T-cell (primary cell): ENCODE results near the gene MED26. TPM values are rescaled to one million over a fixed set of nuclear protein-coding genes. Genes with fewer than 3 reads are reported as not detected.

Experiments
- ATAC-seq, 4 experiments: fragments of 200-7000 bp in 3 of 4; fragments of 150-1000 bp in 1 of 4; cut with Tn5 transposase; replicated peaks in 1 of 4; 1 replicate in 3 of 4; 2 replicates in 1 of 4; pipeline ENCODE4 v1.10.0; 2021; ENCODE audit warnings: moderate library complexity in 3 of 4, mild to moderate bottlenecking in 2 of 4, moderate number of reproducible peaks in 1 of 4
- CTCF ChIA-PET, 2 donors: fragments of 300-600 bp; sonication (Branson Sonifier 250); formaldehyde crosslinking; loops; one replicate each; lab custom pipeline; 2022; ENCODE audit warnings: antibody characterized with exemption in 2 of 2; lab: Charles Lee
- POLR2A ChIA-PET, 2 donors: fragments of 300-600 bp; sonication (Branson Sonifier 250); formaldehyde crosslinking; loops; one replicate each; lab custom pipeline; 2022; ENCODE audit warnings: antibody characterized with exemption in 2 of 2; lab: Charles Lee
- DNase-seq, 35 experiments: peaks; one replicate each; pipeline versions ENCODE4 v3.0.0 to v3.0.0-alpha.2; 2013 to 2023
- H3K27ac ChIP-seq: one replicate; pipeline ENCODE4 v1.5.1; 2013; ENCODE audit warnings: low read length
- H3K27me3 ChIP-seq, 2 experiments: replicated peaks in 1 of 2; 1 replicate in 1 of 2; 2 replicates in 1 of 2; pipeline versions ENCODE4 v1.6.1 to v1.7.0; 2013; ENCODE audit warnings: low read length in 1 of 2, mixed read lengths in 1 of 2; ENCODE audit not compliant: control insufficient read depth in 2 of 2, insufficient read depth in 2 of 2; ENCODE audit errors: extremely low read depth in 1 of 2
- H3K36me3 ChIP-seq, 2 donors: 1 replicate in 1 of 2; 2 replicates in 1 of 2; pipeline versions ENCODE4 v1.6.1 to v1.7.0; 2013; ENCODE audit warnings: low read length in 1 of 2; ENCODE audit not compliant: control insufficient read depth in 2 of 2, insufficient read depth in 1 of 2; ENCODE audit errors: extremely low read depth in 1 of 2
- H3K4me1 ChIP-seq, 2 experiments: 1 replicate in 1 of 2; 2 replicates in 1 of 2; pipeline versions ENCODE4 v1.6.1 to v1.7.0; 2013; ENCODE audit warnings: low read length in 2 of 2, mixed read lengths in 1 of 2; ENCODE audit not compliant: insufficient read depth in 2 of 2, control insufficient read depth in 1 of 2; ENCODE audit errors: extremely low read depth in 1 of 2
- H3K4me3 ChIP-seq, 2 donors: 1 replicate in 1 of 2; 2 replicates in 1 of 2; pipeline versions ENCODE4 v1.5.1 to v1.7.0; 2013; ENCODE audit warnings: mild to moderate bottlenecking in 2 of 2, low read length in 1 of 2, moderate library complexity in 1 of 2; ENCODE audit not compliant: control insufficient read depth in 1 of 2; ENCODE audit errors: extremely low read depth in 1 of 2
- H3K9me3 ChIP-seq: 2 replicates; pipeline ENCODE4 v1.7.0; 2013
- H3K27ac Mint-ChIP-seq, 2 donors: one replicate each; pipeline ENCODE4 v1.8.0; 2020 to 2021; ENCODE audit warnings: mild to moderate bottlenecking in 2 of 2, mixed read lengths in 2 of 2
- H3K27me3 Mint-ChIP-seq, 2 donors: one replicate each; pipeline ENCODE4 v1.8.0; 2021 to 2022; ENCODE audit warnings: mixed read lengths in 2 of 2
- H3K36me3 Mint-ChIP-seq: one replicate; pipeline ENCODE4 v1.8.0; 2021; ENCODE audit warnings: mixed read lengths
- H3K4me1 Mint-ChIP-seq, 3 donors: one replicate each; pipeline ENCODE4 v1.8.0; 2020 to 2022; ENCODE audit warnings: mixed read lengths in 3 of 3, mild to moderate bottlenecking in 1 of 3
- H3K4me3 Mint-ChIP-seq, 3 donors: one replicate each; pipeline ENCODE4 v1.8.0; 2020 to 2022; ENCODE audit warnings: mild to moderate bottlenecking in 3 of 3, mixed read lengths in 3 of 3, moderate library complexity in 3 of 3
- H3K9me3 Mint-ChIP-seq, 3 donors: one replicate each; pipeline ENCODE4 v1.8.0; 2020 to 2022; ENCODE audit warnings: mixed read lengths in 3 of 3
- WGBS: methylation state at CpG from one replicate; pipeline ENCODE4 v1.1.5; 2013; ENCODE audit warnings: missing lambda C conversion rate; ENCODE audit not compliant: insufficient coverage; 5-methylcytosine and 5-hydroxymethylcytosine counted together
- total RNA-seq, 35 experiments: library from RNA in 6 of 35; stranded (reverse) in 6 of 35; fragments of 120-200 nt in 1 of 35; gene quantifications; one replicate each; pipeline versions ENCODE4 v1.2.1 to v1.2.4 and lab custom pipeline; 2013 to 2026

The MED26 gene
- total RNA-seq, 5 donors from 2014 or later (not counting 1 experiment from before 2014, with no cell fraction given): 14.7 to 42.0 (median 21.1) TPM

DNA sequence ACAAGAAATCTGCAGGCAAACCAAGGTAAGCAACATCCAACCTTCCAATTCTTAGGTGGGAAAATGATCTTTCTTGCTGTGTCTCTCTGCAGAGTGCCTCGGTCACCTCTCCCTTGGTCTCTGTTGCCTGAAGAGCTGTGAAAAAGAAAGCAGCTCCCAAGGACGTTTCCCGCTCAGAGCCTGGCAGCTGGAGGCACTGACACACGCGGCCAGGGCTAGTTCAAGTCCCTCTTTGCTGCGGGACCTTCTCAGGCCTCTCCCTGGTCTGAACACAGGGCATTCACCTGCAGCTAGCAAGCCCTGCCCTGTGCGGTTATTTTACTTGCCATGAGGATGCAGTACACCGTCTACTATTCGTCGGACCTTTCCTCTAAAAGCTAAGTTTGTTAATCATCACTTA lies 3.8 kb downstream of the MED26 start:
- 94% methylated on average over 10 of the region's 10 CpGs for WGBS
- H3K36me3 Mint-ChIP-seq: peaks cover 4% of the 10 kb centered on the region
- Histone ChIP-seq H3K27ac (no peak overlapping the region), H3K4me1 (peaks cover 14 to 55% of the 10 kb centered on the region in 2 experiments), H3K27me3 (no peaks in the 10 kb centered on the region), H3K9me3 (no peaks in the 10 kb centered on the region), H3K4me3 (no peak overlapping the region), H3K36me3 (peaks cover 6 to 25% of the 10 kb centered on the region in 2 donors)
- H3K4me1 Mint-ChIP-seq: peaks cover 74 to 79% (median 77%) of the 10 kb centered on the region in 3 donors
- DNase-seq (no peak), ATAC-seq (no peak)
- H3K4me3 Mint-ChIP-seq: no peak overlapping the region
- ChIA-PET CTCF (interaction anchor here in 1 of 2 donors (0.5 to 0.7 kb wide), 2 partner anchors 11 to 119 kb away, joined by 3 to 4 read pairs; no protein-coding TSS in a partner anchor), POLR2A (interaction anchor here (0.6 to 0.7 kb wide), 3 partner anchors 23 to 1120 kb away, joined by 3 to 7 read pairs (median 6); no protein-coding TSS in a partner anchor)
- H3K9me3 Mint-ChIP-seq: no peaks in the 10 kb centered on the region
- H3K27ac Mint-ChIP-seq: no peak overlapping the region
- no peaks in the 10 kb centered on the region for H3K27me3 Mint-ChIP-seq

DNA sequence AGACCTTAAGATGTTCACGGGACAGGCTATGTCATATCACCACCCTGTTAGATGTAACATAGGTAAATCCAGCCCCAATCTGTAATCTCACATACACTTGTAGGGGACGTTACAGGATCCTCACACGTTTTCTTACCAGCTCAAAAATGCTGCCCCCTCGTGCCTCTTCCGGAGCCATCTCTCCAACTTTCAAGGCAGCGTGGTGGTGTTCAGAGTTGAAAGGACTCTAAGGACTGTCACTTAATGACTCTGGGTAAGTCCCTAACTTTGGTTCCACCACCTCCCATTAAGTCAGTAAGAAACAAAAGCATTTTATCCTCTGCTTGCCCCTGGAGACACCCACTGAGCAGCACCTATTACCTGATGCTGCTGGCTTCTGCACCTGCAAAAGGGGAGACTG lies 4.4 kb downstream of the MED26 start:
- no peak for DNase-seq
- no peak overlapping the region for H3K27ac ChIP-seq
- Mint-ChIP-seq H3K4me3 (no peak overlapping the region), H3K9me3 (no peaks in the 10 kb centered on the region), H3K27me3 (no peaks in the 10 kb centered on the region), H3K4me1 (peaks cover 76 to 80% (median 80%) of the 10 kb centered on the region in 3 donors), H3K36me3 (peaks cover 4% of the 10 kb centered on the region), H3K27ac (no peak overlapping the region)
- ChIA-PET CTCF (no interaction called here), POLR2A (no interaction called here)
- H3K4me1 ChIP-seq: peaks cover 13 to 49% of the 10 kb centered on the region in 2 experiments
- no peaks in the 10 kb centered on the region for H3K9me3 ChIP-seq
- H3K36me3 ChIP-seq: peaks cover 6 to 25% of the 10 kb centered on the region in 2 donors
- H3K4me3 ChIP-seq: no peak overlapping the region
- WGBS: 60% methylated on average over 1 of the region's 6 CpGs
- ATAC-seq: no peak
- H3K27me3 ChIP-seq: no peaks in the 10 kb centered on the region

GRCh38 chr19:16623066-16623465 lies 4.9 kb downstream of the MED26 start:
- Histone ChIP-seq H3K36me3 (peaks cover 6 to 25% of the 10 kb centered on the region in 2 donors), H3K27me3 (no peaks in the 10 kb centered on the region), H3K9me3 (no peaks in the 10 kb centered on the region), H3K4me1 (peaks cover 13 to 53% of the 10 kb centered on the region in 2 experiments), H3K27ac (no peak overlapping the region), H3K4me3 (no peak overlapping the region)
- Mint-ChIP-seq H3K4me1 (peaks cover 81 to 84% (median 83%) of the 10 kb centered on the region in 3 donors), H3K36me3 (peaks cover 4% of the 10 kb centered on the region), H3K9me3 (no peaks in the 10 kb centered on the region), H3K27me3 (no peaks in the 10 kb centered on the region), H3K27ac (no peak overlapping the region), H3K4me3 (no peak overlapping the region)
- ATAC-seq (no peak), DNase-seq (no peak)
- CTCF ChIA-PET: no interaction called here
- WGBS: 100% methylated on average over 2 of the region's 2 CpGs
- POLR2A ChIA-PET: interaction anchor here in 1 of 2 donors (0.6 kb wide), 1 partner anchor 36 kb away, joined by 7 read pairs; no protein-coding TSS in a partner anchor

DNA sequence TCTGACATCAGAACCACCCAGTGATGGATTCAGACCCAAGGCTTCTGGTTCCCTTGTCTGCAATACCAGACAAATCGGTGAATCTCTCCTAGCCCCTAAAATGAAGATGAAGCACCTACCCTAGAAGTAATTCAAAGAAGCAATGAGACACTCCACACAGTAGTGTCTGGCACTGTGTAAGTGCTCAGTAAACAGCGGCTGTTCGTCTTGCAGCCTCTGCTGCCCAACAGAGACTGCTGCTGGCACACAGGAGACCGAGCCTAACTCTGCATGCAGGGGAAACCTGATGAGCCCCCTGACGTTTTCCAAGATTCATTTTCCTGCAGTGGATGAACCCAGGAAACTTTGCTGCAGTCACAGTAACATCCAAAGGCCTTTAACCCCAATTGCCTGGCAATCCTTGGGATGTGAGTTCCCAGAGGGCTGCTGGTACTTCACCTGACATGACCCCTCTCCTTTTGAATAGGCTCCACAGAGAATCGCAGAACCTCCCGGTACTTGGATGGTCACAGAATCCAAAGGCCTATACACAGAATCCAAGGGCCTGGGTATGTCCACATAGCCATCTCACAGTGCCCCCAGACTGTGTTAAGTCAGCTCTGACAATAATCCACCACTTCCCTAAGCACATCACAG lies 6.7 kb downstream of the MED26 start:
- Histone ChIP-seq H3K27ac (no peak overlapping the region), H3K36me3 (peaks cover 6 to 25% of the 10 kb centered on the region in 2 donors), H3K9me3 (no peaks in the 10 kb centered on the region), H3K27me3 (no peaks in the 10 kb centered on the region), H3K4me3 (no peak overlapping the region), H3K4me1 (peaks cover 9 to 58% of the 10 kb centered on the region in 2 experiments)
- no peak for DNase-seq
- WGBS: 81% methylated on average over 6 of the region's 7 CpGs
- ChIA-PET POLR2A (no interaction called here), CTCF (no interaction called here)
- no peak for ATAC-seq
- no peaks in the 10 kb centered on the region for H3K27me3 Mint-ChIP-seq
- no peaks in the 10 kb centered on the region for H3K9me3 Mint-ChIP-seq
- no peak overlapping the region for H3K4me3 Mint-ChIP-seq
- H3K4me1 Mint-ChIP-seq: peaks cover 88 to 95% (median 92%) of the 10 kb centered on the region in 3 donors
- no peak overlapping the region for H3K27ac Mint-ChIP-seq
- peaks cover 4% of the 10 kb centered on the region for H3K36me3 Mint-ChIP-seq

DNA sequence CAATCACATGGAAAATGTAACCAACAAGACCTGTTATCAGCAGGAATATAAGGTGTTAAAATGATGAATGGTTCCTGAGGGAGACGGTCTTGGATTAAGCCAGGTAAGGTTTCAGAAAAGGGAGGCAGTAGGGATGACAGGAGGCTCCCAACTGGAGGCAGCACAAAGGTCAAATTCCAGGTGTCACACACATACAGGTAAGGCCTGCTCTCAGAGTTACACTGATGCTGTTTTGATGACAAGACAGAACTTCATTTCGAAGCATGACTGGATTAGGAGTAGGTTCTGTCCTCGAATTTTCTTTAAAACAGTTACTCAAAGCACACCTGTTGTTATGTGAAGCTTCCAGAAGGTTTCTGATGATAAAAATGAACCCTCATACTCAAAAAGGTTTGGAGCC lies 7.4 kb downstream of the MED26 start:
- Histone ChIP-seq H3K9me3 (no peaks in the 10 kb centered on the region), H3K27me3 (no peaks in the 10 kb centered on the region), H3K4me3 (no peak overlapping the region), H3K4me1 (peaks cover 5 to 61% of the 10 kb centered on the region in 2 experiments), H3K36me3 (peaks cover 6 to 23% of the 10 kb centered on the region in 2 donors), H3K27ac (no peak overlapping the region)
- no peak overlapping the region for H3K27ac Mint-ChIP-seq
- ATAC-seq: no peak
- CTCF ChIA-PET: no interaction called here
- peaks cover 88 to 95% (median 92%) of the 10 kb centered on the region in 3 donors for H3K4me1 Mint-ChIP-seq
- no peaks in the 10 kb centered on the region for H3K9me3 Mint-ChIP-seq
- POLR2A ChIA-PET: no interaction called here
- WGBS: 100% methylated on average over 1 of the region's 3 CpGs
- no peak overlapping the region for H3K4me3 Mint-ChIP-seq
- H3K27me3 Mint-ChIP-seq: no peaks in the 10 kb centered on the region
- DNase-seq: no peak
- peaks cover 4% of the 10 kb centered on the region for H3K36me3 Mint-ChIP-seq

DNA sequence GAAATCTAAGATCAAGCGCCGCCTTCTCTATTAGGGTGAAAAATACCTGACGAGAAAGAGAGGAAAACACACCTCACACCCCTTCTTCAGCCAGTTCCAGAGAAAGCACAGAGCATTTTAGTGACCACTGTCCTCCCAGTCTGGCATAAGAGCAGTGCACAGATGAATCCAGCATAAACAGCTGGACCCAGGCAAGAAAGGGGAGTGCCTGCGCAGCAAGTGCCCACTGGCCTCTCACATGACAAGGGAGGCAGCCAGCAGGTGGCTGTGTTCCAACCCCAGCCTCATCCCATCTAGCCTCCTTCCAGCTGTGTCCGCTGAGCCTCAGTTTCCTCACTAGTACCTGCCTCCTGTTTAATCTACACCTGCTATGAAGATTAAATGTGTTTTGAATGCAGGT lies 8.0 kb downstream of the MED26 start:
- Histone ChIP-seq H3K4me1 (peaks cover 8 to 63% of the 10 kb centered on the region in 2 experiments), H3K9me3 (no peaks in the 10 kb centered on the region), H3K36me3 (peaks cover 6 to 18% of the 10 kb centered on the region in 2 donors), H3K27ac (no peak overlapping the region), H3K4me3 (no peak overlapping the region), H3K27me3 (no peaks in the 10 kb centered on the region)
- H3K4me1 Mint-ChIP-seq: peaks cover 88 to 94% (median 92%) of the 10 kb centered on the region in 3 donors
- no peaks in the 10 kb centered on the region for H3K9me3 Mint-ChIP-seq
- ChIA-PET POLR2A (no interaction called here), CTCF (no interaction called here)
- WGBS: no CpG with 5 or more reads among the region's 5 CpGs
- ATAC-seq: no peak
- H3K27me3 Mint-ChIP-seq: no peaks in the 10 kb centered on the region
- no peaks in the 10 kb centered on the region for H3K36me3 Mint-ChIP-seq
- DNase-seq: no peak
- H3K27ac Mint-ChIP-seq: no peak overlapping the region
- H3K4me3 Mint-ChIP-seq: no peak overlapping the region
